ENCODE results near the gene CDH15.

CDH15 gene

GRCh38 chr16:89201439-89202377, 30.2 kb downstream of the CDH15 start:
- DNase-seq = peak; percentile 86

DNA sequence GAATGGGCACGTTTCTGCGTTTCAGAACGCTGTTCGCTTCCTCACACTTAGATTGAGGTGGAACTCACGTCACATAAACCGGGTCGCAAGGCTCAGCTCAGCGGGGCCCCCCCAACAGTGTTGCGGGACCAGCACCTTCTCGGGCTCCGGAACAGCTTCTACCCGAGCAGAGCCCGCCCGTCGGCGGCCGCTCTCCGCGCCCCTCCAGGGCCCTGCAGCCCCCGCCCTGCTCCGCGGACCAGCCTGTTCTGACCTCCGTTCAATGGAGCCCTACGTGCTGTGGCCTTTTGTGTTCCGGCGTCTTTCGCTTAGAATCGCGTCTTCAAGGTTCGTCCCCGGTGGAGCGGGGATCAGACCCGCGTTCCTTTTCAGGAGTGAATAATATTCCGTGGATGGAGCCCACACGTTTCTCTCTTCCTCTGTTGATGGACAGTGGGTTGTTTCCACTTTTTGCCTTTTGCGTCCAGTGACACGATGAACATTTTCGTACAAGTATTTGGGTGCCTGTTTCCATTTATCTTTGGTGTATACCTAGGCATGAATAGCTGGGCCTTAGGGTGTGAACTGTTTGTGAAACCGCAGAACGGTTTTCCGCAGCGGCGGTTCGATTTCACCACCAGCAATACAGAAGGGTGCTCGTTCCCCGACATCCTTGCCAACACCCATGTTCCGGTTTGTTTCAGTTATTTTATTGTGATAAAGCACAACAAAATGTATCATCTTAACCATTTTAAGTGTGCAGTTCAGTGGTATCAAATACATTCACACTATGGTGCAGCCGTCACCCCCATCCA, 31.1 kb downstream of the CDH15 start:
- no peak for DNase-seq

GRCh38 chr16:89207993-89208392, 36.4 kb downstream of the CDH15 start:
- no peak for DNase-seq

GRCh38 chr16:89209522-89210044, 38.0 kb downstream of the CDH15 start:
- no peak for DNase-seq

DNA sequence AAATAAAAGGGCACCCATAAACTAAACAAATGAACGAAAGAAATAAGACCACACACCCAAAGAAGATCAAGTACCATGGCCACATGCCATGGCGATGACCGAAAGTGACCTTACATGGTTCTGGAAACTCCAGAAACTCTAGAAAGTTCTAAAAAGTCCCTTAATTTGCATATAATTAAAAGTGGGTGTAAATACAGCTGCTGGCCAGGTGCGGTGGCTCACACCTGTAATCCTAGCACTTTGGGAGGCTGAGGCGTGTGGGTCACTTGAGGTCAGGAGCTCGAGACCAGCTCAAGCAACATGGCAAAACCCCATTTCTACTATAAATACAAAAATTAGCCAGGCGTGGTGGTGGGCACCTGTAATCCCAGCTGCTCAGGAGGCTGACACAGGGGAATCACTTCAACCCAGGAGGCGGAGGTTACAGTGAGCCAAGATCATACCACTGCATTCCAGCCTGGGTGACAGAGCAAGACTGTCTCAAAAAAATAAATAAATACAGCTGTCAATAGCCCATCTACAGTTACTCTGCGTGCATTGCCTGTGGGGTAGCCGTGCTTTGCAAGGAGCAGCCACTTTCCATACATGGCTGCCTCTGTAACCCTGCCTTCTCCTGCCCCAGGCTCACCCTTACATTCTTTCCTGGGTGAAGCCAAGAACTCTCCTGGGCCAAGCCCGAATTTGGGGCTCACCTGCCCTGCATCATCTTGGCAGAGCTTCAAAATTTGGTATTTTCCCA, 38.8 kb downstream of the CDH15 start:
- no peak for DNase-seq

DNA sequence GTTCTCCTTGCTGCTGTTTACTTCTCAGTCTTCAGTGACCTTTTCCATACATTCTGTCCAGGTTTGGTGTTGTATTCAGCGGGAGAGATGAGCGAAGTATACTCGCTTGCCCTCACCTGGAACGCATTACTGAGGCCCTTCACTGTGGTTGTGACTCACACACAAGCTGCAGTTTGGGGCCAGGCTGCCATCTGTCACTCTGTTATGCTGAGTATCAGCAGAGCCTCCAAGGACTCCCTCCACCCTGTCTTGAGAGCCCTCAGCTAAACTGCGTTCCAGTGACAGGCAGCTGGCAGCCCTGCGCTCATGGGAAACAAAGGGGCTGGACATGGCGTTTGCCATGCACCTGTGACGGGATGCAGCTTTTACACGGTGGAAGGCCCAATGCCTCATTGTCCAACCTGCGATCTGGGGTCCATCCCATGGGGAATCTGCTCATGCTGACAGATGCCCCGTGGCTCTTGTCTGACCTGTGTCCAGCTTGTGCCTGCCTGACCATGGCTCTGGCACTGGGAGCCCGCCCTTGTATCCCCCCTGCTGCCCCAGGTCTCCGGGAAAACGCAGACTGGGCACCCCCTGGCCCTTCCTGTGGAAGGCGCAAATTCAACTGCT, 39.5 kb downstream of the CDH15 start:
- no peak for DNase-seq

GRCh38 chr16:89216315-89217137, 45.0 kb downstream of the CDH15 start:
- DNase-seq = peak; percentile 84

GRCh38 chr16:89217138-89217387, 45.5 kb downstream of the CDH15 start:
- DNase-seq = no peak

DNA sequence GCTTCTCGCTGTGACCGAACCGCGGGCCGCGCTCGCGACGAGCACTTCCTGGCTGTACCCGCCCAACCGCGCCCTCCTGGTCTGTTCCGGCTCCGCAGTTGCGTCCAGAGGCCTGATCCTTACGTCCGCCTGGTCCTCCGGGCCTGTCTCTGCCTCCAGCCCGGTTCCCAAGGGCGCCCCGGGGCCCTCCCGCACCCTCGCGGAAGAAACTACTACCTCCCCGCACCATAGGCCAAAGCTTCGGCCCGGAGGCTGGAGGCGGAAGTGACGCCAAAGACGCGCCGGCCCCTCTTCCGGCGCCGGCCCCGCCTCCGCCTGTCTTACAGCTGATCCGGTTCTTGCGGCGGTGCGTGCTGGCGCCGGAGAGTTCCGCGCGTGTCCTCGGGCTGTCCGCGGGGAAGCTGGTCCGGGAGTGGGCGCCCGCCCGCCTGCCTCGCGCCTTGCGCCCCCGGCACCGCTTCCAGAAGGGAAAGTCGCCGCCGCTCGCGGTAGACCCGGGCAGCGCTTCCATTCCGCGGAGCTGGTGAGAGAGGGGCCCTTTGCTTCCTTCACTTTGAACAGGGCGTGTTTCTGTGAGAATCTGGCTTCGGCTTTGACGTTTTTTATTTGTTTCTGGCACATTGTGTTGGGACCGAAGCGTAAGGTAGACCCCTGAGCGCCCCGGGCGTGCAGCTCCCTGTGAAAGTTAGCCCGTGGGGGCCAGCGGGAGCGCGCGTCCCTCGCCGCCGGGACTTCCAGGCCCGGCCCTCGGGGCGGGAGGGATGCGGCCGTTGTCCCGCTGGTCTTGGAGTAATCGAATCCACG, 46.0 kb downstream of the CDH15 start, which contains the start of gene ZNF778:
Gene ZNF778 (plus strand): TSS at position 316 of the 804 bp plus-strand sequence. CDS start 3,425 bp downstream, outside the sequence.
- DNase-seq = peak; percentile 85

- DNase-seq = no peak
These were observed 47.8 kb downstream of the CDH15 start for GRCh38 chr16:89219365-89219764.

- no peak for DNase-seq
These were observed 50.1 kb downstream of the CDH15 start for GRCh38 chr16:89221604-89222003.

GRCh38 chr16:89222931-89223330, 51.4 kb downstream of the CDH15 start:
- no peak for DNase-seq

GRCh38 chr16:89224665-89225064, 53.1 kb downstream of the CDH15 start:
- no peak for DNase-seq

DNA sequence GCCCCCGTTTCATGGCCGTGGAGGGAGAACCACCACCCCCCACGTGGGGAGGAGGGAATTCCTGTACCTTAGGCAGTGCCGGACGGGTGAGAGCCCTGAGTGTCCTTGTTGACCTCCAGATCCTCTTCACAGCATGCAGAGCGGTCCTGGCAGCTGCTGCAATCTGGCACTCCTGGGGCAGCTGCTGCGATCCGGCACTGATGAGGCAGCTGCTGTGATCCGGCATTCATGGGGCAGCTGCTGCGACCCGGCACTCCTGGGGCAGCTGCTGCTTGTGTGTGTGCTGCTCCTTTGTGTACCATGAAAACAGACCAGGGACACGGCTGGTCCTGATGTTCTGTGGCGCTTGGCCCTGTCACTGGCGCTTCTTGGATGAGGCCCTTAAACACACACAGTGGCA, 58.7 kb downstream of the CDH15 start:
- no peak for DNase-seq

DNA sequence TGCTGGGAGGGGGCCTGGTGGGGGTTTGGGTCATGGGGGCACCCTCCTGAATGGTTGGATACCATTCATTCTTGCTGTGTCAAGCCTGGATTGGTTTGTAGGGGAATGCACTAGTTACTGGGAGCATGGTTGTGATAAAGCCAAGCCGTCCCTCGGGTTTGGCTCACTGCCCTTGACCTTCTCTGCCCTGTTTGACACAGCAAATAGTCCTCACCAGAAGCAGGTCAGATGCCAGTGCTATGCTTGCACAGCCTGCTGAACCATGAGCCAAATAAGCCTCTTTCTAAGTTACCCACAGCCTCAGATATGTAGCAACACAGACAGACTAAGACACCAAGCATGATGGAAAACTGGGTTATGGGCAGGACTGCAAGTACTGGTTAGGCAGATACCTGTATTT, 60.6 kb downstream of the CDH15 start:
- no peak for DNase-seq

DNA sequence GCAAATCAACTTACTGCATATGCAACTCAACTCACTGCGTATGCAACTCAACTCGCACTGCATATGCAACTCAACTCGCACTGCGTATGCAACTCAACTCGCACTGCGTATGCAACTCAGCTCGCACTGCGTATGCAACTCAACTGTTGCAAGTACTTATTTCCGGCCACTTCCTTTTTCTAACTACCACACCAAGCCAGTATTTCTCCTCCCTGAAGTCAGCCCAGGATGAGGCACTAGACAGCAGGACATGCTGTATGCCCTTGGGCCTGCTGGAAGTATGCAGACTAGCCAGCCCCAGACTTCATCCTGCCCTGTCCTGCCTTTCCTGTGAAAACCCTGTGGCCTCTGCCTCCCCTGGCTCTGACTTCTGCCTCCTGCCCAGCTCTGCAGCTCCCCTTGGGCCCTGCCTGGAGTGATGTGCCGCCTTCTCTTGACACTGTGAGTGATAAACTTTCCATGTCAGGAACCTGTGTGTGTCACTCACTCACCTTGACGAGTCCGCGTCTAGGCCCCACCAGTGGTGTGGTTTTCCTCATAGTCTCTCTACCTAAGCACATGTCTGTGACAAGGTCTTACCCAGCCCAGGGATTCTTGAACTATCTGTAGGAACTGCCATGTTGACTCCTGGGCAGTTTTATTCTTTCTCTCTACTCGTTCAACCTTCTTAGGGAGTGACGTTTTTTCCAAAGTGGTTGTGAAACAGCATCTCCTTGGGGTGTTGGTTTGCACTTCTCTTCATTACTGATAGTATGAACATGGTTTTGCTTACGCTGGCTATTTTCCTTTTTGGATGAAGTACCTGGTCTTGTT, 62.3 kb downstream of the CDH15 start:
- DNase-seq = no peak

GRCh38 chr16:89237733-89238132, 66.2 kb downstream of the CDH15 start:
- no peak for DNase-seq

DNA sequence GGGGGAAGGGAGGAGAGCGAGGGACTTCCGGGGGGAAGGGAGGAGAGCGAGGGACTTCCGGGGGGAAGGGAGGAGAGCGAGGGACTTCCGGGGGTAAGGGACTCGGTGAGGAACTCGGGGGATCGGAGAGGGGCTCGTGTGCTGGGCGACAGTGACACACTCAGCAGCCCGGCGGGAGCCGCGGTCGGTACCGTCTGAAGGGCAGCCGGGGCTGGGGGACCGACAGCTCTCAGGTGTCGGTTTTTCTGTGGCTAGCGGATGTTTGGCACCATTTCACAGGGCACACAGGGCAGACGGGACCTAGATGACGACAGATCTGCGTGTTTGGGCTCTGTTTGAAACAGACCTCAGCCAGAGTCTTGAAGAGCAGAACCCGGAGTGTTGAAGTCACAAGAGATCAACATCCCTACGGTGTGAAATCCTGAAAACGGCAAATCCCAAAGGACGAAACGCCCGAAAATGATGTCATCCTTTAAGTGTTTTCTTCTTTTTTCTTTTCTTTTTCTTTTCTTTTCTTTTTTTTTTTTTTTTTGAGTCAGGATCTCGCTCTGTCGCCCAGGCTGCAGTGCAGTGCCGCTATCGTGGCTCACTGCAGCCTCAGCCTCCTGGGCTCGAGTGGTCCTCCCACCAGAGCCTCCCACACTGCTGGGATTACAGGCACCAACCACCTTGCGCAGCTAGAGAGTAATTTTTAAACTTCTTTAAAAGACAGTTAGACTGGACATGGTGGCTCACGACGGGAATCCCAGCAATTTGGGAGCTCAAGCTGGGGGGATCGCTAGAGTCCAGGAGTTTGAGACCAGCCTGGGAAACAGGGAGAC, 69.8 kb downstream of the CDH15 start:
- peak; percentile 86 for DNase-seq

GRCh38 chr16:89242795-89243200, 71.2 kb downstream of the CDH15 start:
- no peak for DNase-seq
